ENCODE data around the gene RNASEH2C. TPM values are rescaled to one million over a fixed set of nuclear protein-coding genes. Genes with fewer than 3 reads are reported as not detected.
"Not testable (repeated sequence)": the region's sequence is repeated elsewhere in the genome, so short reads cannot be mapped to it uniquely, and the experiment has no call there.

The RNASEH2C gene
- total RNA-seq: 12.9 TPM

GRCh38 chr11:65720211-65720934 is at the start of gene RNASEH2C:
RNASEH2C (minus strand) TSS chr11:65720798; CDS start chr11:65720758, 40 bp downstream.
- DNase-seq: peak; percentile 80

- DNase-seq: not testable (repeated sequence)
Observed at GRCh38 chr11:65767806-65768205, 47.2 kb upstream of the RNASEH2C start.

- DNase-seq: no peak
Observed at GRCh38 chr11:65767406-65767805, 46.8 kb upstream of the RNASEH2C start.

GRCh38 chr11:65766535-65766934 is 45.9 kb upstream of the RNASEH2C start:
- peak; percentile 35 for DNase-seq

- DNase-seq: no peak
Observed at GRCh38 chr11:65764434-65764833, 43.8 kb upstream of the RNASEH2C start.

GRCh38 chr11:65762816-65763215 is 42.2 kb upstream of the RNASEH2C start:
- DNase-seq: not testable (repeated sequence)

GRCh38 chr11:65762169-65762568 is 41.6 kb upstream of the RNASEH2C start:
- not testable (repeated sequence) for DNase-seq

GRCh38 chr11:65745049-65745448 is 24.5 kb upstream of the RNASEH2C start:
- DNase-seq: no peak

GRCh38 chr11:65744699-65745042 is 24.1 kb upstream of the RNASEH2C start:
- no peak for DNase-seq

- no peak for DNase-seq
Observed at GRCh38 chr11:65744026-65744698, 23.6 kb upstream of the RNASEH2C start.

- no peak for DNase-seq
Observed at GRCh38 chr11:65743681-65744025, 23.1 kb upstream of the RNASEH2C start.

GRCh38 chr11:65742353-65742752 is 21.8 kb upstream of the RNASEH2C start:
- DNase-seq: no peak

- no peak for DNase-seq
Observed at GRCh38 chr11:65741185-65741584, 20.6 kb upstream of the RNASEH2C start.

- DNase-seq: no peak
Observed at GRCh38 chr11:65739022-65739421, 18.4 kb upstream of the RNASEH2C start.

- DNase-seq: no peak
Observed at GRCh38 chr11:65736810-65737209, 16.2 kb upstream of the RNASEH2C start.

- not testable (repeated sequence) for DNase-seq
Observed at GRCh38 chr11:65735111-65735510, 14.5 kb upstream of the RNASEH2C start.

- no peak for DNase-seq
Observed at GRCh38 chr11:65730461-65730860, 9.9 kb upstream of the RNASEH2C start.

- no peak for DNase-seq
Observed at GRCh38 chr11:65727865-65728264, 7.3 kb upstream of the RNASEH2C start.

GRCh38 chr11:65726660-65727059 is 6.1 kb upstream of the RNASEH2C start:
- no peak for DNase-seq

- no peak for DNase-seq
Observed at GRCh38 chr11:65722261-65722660, 1.7 kb upstream of the RNASEH2C start.

- DNase-seq: no peak
Observed at GRCh38 chr11:65719871-65720210, 757 bp downstream of the RNASEH2C start.

GRCh38 chr11:65718964-65719492 is 1.6 kb downstream of the RNASEH2C start:
- DNase-seq: no peak

GRCh38 chr11:65718531-65718930 is 2.1 kb downstream of the RNASEH2C start:
- no peak for DNase-seq

- no peak for DNase-seq
Observed at GRCh38 chr11:65717906-65718305, 2.7 kb downstream of the RNASEH2C start.

Data from skin of body (tissue), 2 donors.